HG03039 (cell line): ENCODE data around the gene SAP30.
A peak's percentile ranks its signal among the peaks of the same experiment; 100 is the strongest.

Experiments used
- ATAC-seq: cut with Tn5 transposase; IDR thresholded peaks from one replicate; pipeline ENCODE4 v1.9.1; 2021; ENCODE audit warnings: mild to moderate bottlenecking, moderate library complexity; ENCODE audit not compliant: unreplicated experiment

The SAP30 gene

GRCh38 chr4:173370477-173371291 lies at the start of gene SAP30:
Gene SAP30, plus strand, starts transcription at chr4:173370954. Its CDS starts 229 bp downstream, at chr4:173371183.
- peak; percentile 73 for ATAC-seq

- ATAC-seq, result no peak
Measured at GRCh38 chr4:173325007-173325736, 45.6 kb upstream of the SAP30 start.

- ATAC-seq, result no peak
Measured at GRCh38 chr4:173328236-173328901, 42.4 kb upstream of the SAP30 start.

GRCh38 chr4:173330590-173330989 lies 40.2 kb upstream of the SAP30 start:
- ATAC-seq, result no peak

GRCh38 chr4:173332021-173332487 lies 38.7 kb upstream of the SAP30 start:
- no peak for ATAC-seq

- no peak for ATAC-seq
Measured at GRCh38 chr4:173332963-173333657, 37.6 kb upstream of the SAP30 start.

- ATAC-seq, result no peak
Measured at GRCh38 chr4:173333658-173334084, 37.1 kb upstream of the SAP30 start.

GRCh38 chr4:173334085-173334890 lies 36.5 kb upstream of the SAP30 start, which contains the start of gene HMGB2:
Gene HMGB2, minus strand, starts transcription at chr4:173334358. Its CDS starts 709 bp downstream, at chr4:173333649.
- ATAC-seq, result peak; percentile 89

- ATAC-seq, result peak; percentile 34
Measured at GRCh38 chr4:173334891-173335752, 35.6 kb upstream of the SAP30 start.

- no peak for ATAC-seq
Measured at GRCh38 chr4:173337463-173337862, 33.3 kb upstream of the SAP30 start.

GRCh38 chr4:173343832-173344397 lies 26.8 kb upstream of the SAP30 start:
- no peak for ATAC-seq

- no peak for ATAC-seq
Measured at GRCh38 chr4:173345648-173346047, 25.1 kb upstream of the SAP30 start.

- ATAC-seq, result no peak
Measured at GRCh38 chr4:173346074-173346473, 24.7 kb upstream of the SAP30 start.

GRCh38 chr4:173347467-173347866 lies 23.3 kb upstream of the SAP30 start:
- no peak for ATAC-seq

GRCh38 chr4:173357939-173358338 lies 12.8 kb upstream of the SAP30 start:
- ATAC-seq, result no peak

GRCh38 chr4:173360587-173361221 lies 10.1 kb upstream of the SAP30 start:
- no peak for ATAC-seq

GRCh38 chr4:173362666-173363065 lies 8.1 kb upstream of the SAP30 start:
- ATAC-seq, result no peak

GRCh38 chr4:173365359-173365996 lies 5.3 kb upstream of the SAP30 start:
- no peak for ATAC-seq
